H9 (cell line): Measurements from ENCODE around the gene METTL16. TPM values are rescaled to one million over a fixed set of nuclear protein-coding genes. Genes with fewer than 3 reads are reported as not detected.

Experiments used
- DNase-seq: peaks from one replicate; pipeline ENCODE4 v3.0.0-alpha.2; 2017
- H2AFZ ChIP-seq: one replicate; pipeline ENCODE4 v1.6.1; 2013; ENCODE audit warnings: mild to moderate bottlenecking, low read length, control low read depth, moderate library complexity
- H2AK5ac ChIP-seq: 2 replicates; pipeline ENCODE4 v1.6.1; 2013; ENCODE audit warnings: low read length, control low read depth, mixed read lengths; ENCODE audit not compliant: insufficient read length
- H2BK120ac ChIP-seq: one replicate; pipeline ENCODE4 v1.6.1; 2013; ENCODE audit warnings: low read depth, mild to moderate bottlenecking, low read length, control low read depth, inconsistent platforms; ENCODE audit not compliant: poor library complexity, severe bottlenecking
- H2BK12ac ChIP-seq: 2 replicates; pipeline ENCODE4 v1.6.1; 2013; ENCODE audit warnings: low read length, control low read depth, mixed read lengths, low read depth; ENCODE audit not compliant: insufficient read length
- H2BK15ac ChIP-seq: 2 replicates; pipeline ENCODE4 v1.6.1; 2013; ENCODE audit warnings: low read depth, low read length, control low read depth
- H2BK20ac ChIP-seq: one replicate; pipeline ENCODE4 v1.6.1; 2013; ENCODE audit warnings: low read depth, mild to moderate bottlenecking, low read length, control low read depth, inconsistent platforms; ENCODE audit not compliant: poor library complexity, severe bottlenecking
- H2BK5ac ChIP-seq: 2 replicates; pipeline ENCODE4 v1.6.1; 2013; ENCODE audit warnings: low read length, control low read depth, mixed read lengths; ENCODE audit not compliant: insufficient read length
- H3K14ac ChIP-seq: 2 replicates; pipeline ENCODE4 v1.6.1; 2013; ENCODE audit warnings: low read length, control low read depth; ENCODE audit not compliant: insufficient read depth
- H3K18ac ChIP-seq: 2 replicates; pipeline ENCODE4 v1.6.1; 2013; ENCODE audit warnings: low read depth, mild to moderate bottlenecking, mixed read lengths, low read length, control low read depth; ENCODE audit not compliant: insufficient read length
- H3K23ac ChIP-seq: 2 replicates; pipeline ENCODE4 v1.6.1; 2013; ENCODE audit warnings: low read length, control low read depth, mixed read lengths, low read depth; ENCODE audit not compliant: insufficient read length
- H3K23me2 ChIP-seq: 2 replicates; pipeline ENCODE4 v1.6.1; 2013; ENCODE audit warnings: low read depth, mild to moderate bottlenecking, mixed read lengths, low read length, control low read depth; ENCODE audit not compliant: insufficient read length, poor library complexity, severe bottlenecking
- H3K27ac ChIP-seq: 2 replicates; pipeline ENCODE4 v1.5.1; 2013; ENCODE audit warnings: low read length, control low read depth, mixed read lengths, low read depth; ENCODE audit not compliant: insufficient read length
- H3K27me3 ChIP-seq: 2 replicates; pipeline ENCODE4 v1.6.1; 2013; ENCODE audit warnings: low read length, control low read depth, inconsistent platforms; ENCODE audit not compliant: insufficient read depth
- H3K4ac ChIP-seq: 2 replicates; pipeline ENCODE4 v1.6.1; 2013; ENCODE audit warnings: low read depth, mild to moderate bottlenecking, control low read depth, inconsistent platforms, low read length, moderate library complexity
- H3K4me1 ChIP-seq: 2 replicates; pipeline ENCODE4 v1.6.1; 2013; ENCODE audit warnings: low read length, control low read depth, inconsistent platforms; ENCODE audit not compliant: insufficient read depth
- H3K4me2 ChIP-seq: 2 replicates; pipeline ENCODE4 v1.6.1; 2013; ENCODE audit warnings: low read length, control low read depth, mixed read lengths; ENCODE audit not compliant: insufficient read length, insufficient read depth
- H3K56ac ChIP-seq: 2 replicates; pipeline ENCODE4 v1.6.1; 2013; ENCODE audit warnings: low read depth, mild to moderate bottlenecking, mixed read lengths, low read length, control low read depth; ENCODE audit not compliant: insufficient read length
- H3K79me1 ChIP-seq: 2 replicates; pipeline ENCODE4 v1.6.1; 2013; ENCODE audit warnings: low read depth, mild to moderate bottlenecking, moderate library complexity, low read length, control low read depth, inconsistent platforms; ENCODE audit not compliant: insufficient read depth, poor library complexity, severe bottlenecking
- H3K79me2 ChIP-seq: 2 replicates; pipeline ENCODE4 v1.6.1; 2013; ENCODE audit warnings: low read length, control low read depth, inconsistent platforms; ENCODE audit not compliant: insufficient read depth
- H3K9ac ChIP-seq: 2 replicates; pipeline ENCODE4 v1.6.1; 2013; ENCODE audit warnings: low read length, control low read depth, mixed read lengths; ENCODE audit not compliant: insufficient read length; ENCODE audit errors: extremely low read depth
- H3K9me3 ChIP-seq: one replicate; pipeline ENCODE4 v1.6.1; 2013; ENCODE audit warnings: low read depth, low read length, inconsistent platforms; ENCODE audit not compliant: control insufficient read depth
- H3T11ph ChIP-seq: one replicate; pipeline ENCODE4 v1.6.1; 2013; ENCODE audit warnings: mild to moderate bottlenecking, low read length, control low read depth, inconsistent platforms
- H4K20me1 ChIP-seq: one replicate; pipeline ENCODE4 v1.6.1; 2013; ENCODE audit not compliant: control insufficient read depth, insufficient read length, insufficient read depth
- H4K5ac ChIP-seq: 2 replicates; pipeline ENCODE4 v1.6.1; 2013; ENCODE audit warnings: low read depth, mild to moderate bottlenecking, mixed read lengths, low read length, control low read depth; ENCODE audit not compliant: insufficient read length
- H4K8ac ChIP-seq: replicated peaks from 2 replicates; pipeline ENCODE4 v1.6.1; 2013; ENCODE audit warnings: low read length, control low read depth, mixed read lengths, low read depth; ENCODE audit not compliant: insufficient read length
- H4K91ac ChIP-seq: 2 replicates; pipeline ENCODE4 v1.6.1; 2013; ENCODE audit warnings: low read depth, mild to moderate bottlenecking, moderate library complexity, mixed read lengths, low read length, control low read depth; ENCODE audit not compliant: insufficient read length
- H3K27ac Mint-ChIP-seq, 3 experiments: 2 replicates in 2 of 3; 3 replicates in 1 of 3; pipeline ENCODE4 v1.8.0; 2020 to 2021; ENCODE audit warnings: mixed read lengths in 3 of 3, mild to moderate bottlenecking in 1 of 3, moderate library complexity in 1 of 3
- H3K27me3 Mint-ChIP-seq: 2 replicates; pipeline ENCODE4 v1.8.0; 2021; ENCODE audit warnings: low read depth, mild to moderate bottlenecking, moderate library complexity, mixed read lengths
- H3K36me3 Mint-ChIP-seq, 3 experiments: 2 replicates in 2 of 3; 3 replicates in 1 of 3; pipeline ENCODE4 v1.8.0; 2020 to 2021; ENCODE audit warnings: low read depth in 3 of 3, mixed read lengths in 3 of 3; ENCODE audit not compliant: insufficient read depth in 1 of 3
- H3K4me1 Mint-ChIP-seq, 2 experiments: 2 replicates each; pipeline ENCODE4 v1.8.0; 2020; ENCODE audit warnings: mixed read lengths in 2 of 2
- H3K4me3 Mint-ChIP-seq, 2 experiments: 2 replicates in 1 of 2; 3 replicates in 1 of 2; pipeline ENCODE4 v1.8.0; 2020 to 2021; ENCODE audit warnings: mild to moderate bottlenecking in 2 of 2, mixed read lengths in 2 of 2, moderate library complexity in 1 of 2
- H3K9me3 Mint-ChIP-seq, 2 experiments: 2 replicates in 1 of 2; 3 replicates in 1 of 2; pipeline ENCODE4 v1.8.0; 2020; ENCODE audit warnings: mild to moderate bottlenecking in 2 of 2, mixed read lengths in 2 of 2, moderate library complexity in 1 of 2
- CTCF ChIP-seq: fragments of 200-600 bp; sonication (generic); conservative IDR thresholded peaks from 3 replicates; pipeline ENCODE4 v1.8.0; 2021; ENCODE audit warnings: antibody characterized with exemption, mild to moderate bottlenecking
- WGBS: extraction: QIAGEN DNeasy Blood & Tissue Kit; methylation state at CpG from one replicate; pipeline ENCODE4 v1.1.7; 2013; ENCODE audit warnings: missing lambda C conversion rate, low lambda C conversion rate, mixed read lengths; ENCODE audit not compliant: insufficient read length; ENCODE audit errors: extremely low coverage; 5-methylcytosine and 5-hydroxymethylcytosine counted together
- total RNA-seq: library from RNA; stranded (reverse); gene quantifications from 2 replicates; pipeline ENCODE4 v1.2.1, GENCODE V29; 2021

The METTL16 gene
- total RNA-seq, 1 experiment from 2014 or later, result 55.4 TPM

GRCh38 chr17:2481760-2482159, 29.9 kb downstream of the METTL16 start:
- no peaks in the 10 kb centered on the region for H3K9me3 ChIP-seq
- no peaks in the 10 kb centered on the region for H3K23me2 ChIP-seq
- no peak overlapping the region for H2AFZ ChIP-seq
- H3K27me3 Mint-ChIP-seq, result no peaks in the 10 kb centered on the region
- peaks cover 8 to 11% (median 8%) of the 10 kb centered on the region in 3 experiments; a peak in 6 of 7 replicates for H3K36me3 Mint-ChIP-seq
- no peak overlapping the region for H2BK20ac ChIP-seq
- H4K91ac ChIP-seq, result no peak overlapping the region
- peaks cover 8% of the 10 kb centered on the region for H3K79me1 ChIP-seq
- no peak overlapping the region for H2BK15ac ChIP-seq
- H3T11ph ChIP-seq, result no peak overlapping the region
- no peak overlapping the region for H4K8ac ChIP-seq
- H3K27ac ChIP-seq, result no peak overlapping the region
- H3K18ac ChIP-seq, result no peak overlapping the region
- no peak overlapping the region for H3K27ac Mint-ChIP-seq
- no peak overlapping the region for H2BK120ac ChIP-seq
- H2BK5ac ChIP-seq, result no peak overlapping the region
- no peak overlapping the region for H3K4ac ChIP-seq
- no peaks in the 10 kb centered on the region for H4K20me1 ChIP-seq
- H4K5ac ChIP-seq, result no peak overlapping the region
- TF ChIP-seq CTCF, result no peak
- no peaks in the 10 kb centered on the region for H3K9me3 Mint-ChIP-seq
- H3K9ac ChIP-seq, result no peak overlapping the region
- peaks cover 27 to 35% of the 10 kb centered on the region in 2 experiments for H3K4me1 Mint-ChIP-seq
- no peak overlapping the region for H3K4me3 Mint-ChIP-seq
- no peaks in the 10 kb centered on the region for H3K27me3 ChIP-seq
- H3K4me1 ChIP-seq, result no peaks in the 10 kb centered on the region; the same call in 1 of the 2 replicates
- no peak overlapping the region for H2AK5ac ChIP-seq
- H3K23ac ChIP-seq, result no peak overlapping the region
- H3K4me2 ChIP-seq, result no peak overlapping the region
- no peak overlapping the region for H3K14ac ChIP-seq
- no peak for DNase-seq
- no peak overlapping the region for H3K56ac ChIP-seq
- WGBS, result no CpG with 5 or more reads among the region's 2 CpGs
- no peak overlapping the region for H2BK12ac ChIP-seq
- peaks cover 4% of the 10 kb centered on the region; the same call in 1 of the 2 replicates for H3K79me2 ChIP-seq
